Endodermal cell (in vitro differentiated cells): ENCODE results near the gene GPC3. TPM values are rescaled to one million over a fixed set of nuclear protein-coding genes. Genes with fewer than 3 reads are reported as not detected.

Source experiments
- DNase-seq: peaks from one replicate; pipeline ENCODE4 v3.0.0-alpha.2; 2017
- H3K27ac ChIP-seq: 2 replicates; pipeline ENCODE4 v1.5.1; 2013; ENCODE audit warnings: mild to moderate bottlenecking, low read depth, low read length, moderate library complexity
- H3K27me3 ChIP-seq: 2 replicates; pipeline ENCODE4 v1.6.1; 2013; ENCODE audit warnings: mild to moderate bottlenecking, low read length, moderate library complexity; ENCODE audit not compliant: insufficient read depth, control insufficient read depth, poor library complexity, severe bottlenecking
- H3K36me3 ChIP-seq: 2 replicates; pipeline ENCODE4 v1.7.0; 2013; ENCODE audit warnings: mild to moderate bottlenecking, low read length, moderate library complexity; ENCODE audit not compliant: control insufficient read depth, insufficient read depth
- H3K4me1 ChIP-seq: one replicate; pipeline ENCODE4 v1.7.0; 2013; ENCODE audit warnings: low read length; ENCODE audit not compliant: control insufficient read depth, insufficient read depth
- H3K4me3 ChIP-seq: 2 replicates; pipeline ENCODE4 v1.5.1; 2013; ENCODE audit warnings: mild to moderate bottlenecking, low read length, moderate library complexity
- H3K9ac ChIP-seq: 2 replicates; pipeline ENCODE4 v1.6.1; 2013; ENCODE audit warnings: mild to moderate bottlenecking, low read length, moderate library complexity; ENCODE audit not compliant: poor library complexity, severe bottlenecking; ENCODE audit errors: extremely low read depth
- H3K9me3 ChIP-seq: 2 replicates; pipeline ENCODE4 v1.6.1; 2013; ENCODE audit warnings: mild to moderate bottlenecking, low read length, moderate library complexity; ENCODE audit not compliant: control insufficient read depth
- H3K27ac Mint-ChIP-seq: 2 replicates; pipeline ENCODE4 v1.8.0; 2020; ENCODE audit warnings: mixed read lengths
- H3K27me3 Mint-ChIP-seq: 2 replicates; pipeline ENCODE4 v1.8.0; 2021; ENCODE audit warnings: mild to moderate bottlenecking, mixed read lengths; ENCODE audit not compliant: insufficient read depth
- H3K36me3 Mint-ChIP-seq: 2 replicates; pipeline ENCODE4 v1.8.0; 2020; ENCODE audit warnings: low read depth, mixed read lengths
- H3K4me1 Mint-ChIP-seq: 2 replicates; pipeline ENCODE4 v1.8.0; 2020; ENCODE audit warnings: mixed read lengths
- H3K4me3 Mint-ChIP-seq: 2 replicates; pipeline ENCODE4 v1.8.0; 2020; ENCODE audit warnings: mild to moderate bottlenecking, moderate library complexity, mixed read lengths
- H3K9me3 Mint-ChIP-seq: 2 replicates; pipeline ENCODE4 v1.8.0; 2020; ENCODE audit warnings: mild to moderate bottlenecking, mixed read lengths
- WGBS, 2 experiments: methylation state at CpG; one replicate each; pipeline versions ENCODE4 v1.1.5 to v1.1.7; 2013; ENCODE audit warnings: missing lambda C conversion rate in 2 of 2, mixed read lengths in 1 of 2; ENCODE audit not compliant: insufficient coverage in 1 of 2, insufficient read length in 1 of 2; 5-methylcytosine and 5-hydroxymethylcytosine counted together
- total RNA-seq, 2 donors: library from RNA; stranded (reverse); fragmentation: NEBNext Ultra II Directional in 1 of 2; extraction: Animal tissue kit (Norgen Biotek cat#: 25700) in 1 of 2; gene quantifications; 2 replicates in 1 of 2; 3 replicates in 1 of 2; pipeline ENCODE4 v1.2.1, GENCODE V29; 2021
- TF ChIP-seq, protein P1 (sequence below): fragments of 200-600 bp; sonication (generic); conservative IDR thresholded peaks from 2 replicates; pipeline ENCODE4 v1.5.0; 2021; ENCODE audit warnings: antibody characterized with exemption, mild to moderate bottlenecking

Gene GPC3
- total RNA-seq, 2 donors from 2014 or later: 39.5 to 125 TPM

DNA sequence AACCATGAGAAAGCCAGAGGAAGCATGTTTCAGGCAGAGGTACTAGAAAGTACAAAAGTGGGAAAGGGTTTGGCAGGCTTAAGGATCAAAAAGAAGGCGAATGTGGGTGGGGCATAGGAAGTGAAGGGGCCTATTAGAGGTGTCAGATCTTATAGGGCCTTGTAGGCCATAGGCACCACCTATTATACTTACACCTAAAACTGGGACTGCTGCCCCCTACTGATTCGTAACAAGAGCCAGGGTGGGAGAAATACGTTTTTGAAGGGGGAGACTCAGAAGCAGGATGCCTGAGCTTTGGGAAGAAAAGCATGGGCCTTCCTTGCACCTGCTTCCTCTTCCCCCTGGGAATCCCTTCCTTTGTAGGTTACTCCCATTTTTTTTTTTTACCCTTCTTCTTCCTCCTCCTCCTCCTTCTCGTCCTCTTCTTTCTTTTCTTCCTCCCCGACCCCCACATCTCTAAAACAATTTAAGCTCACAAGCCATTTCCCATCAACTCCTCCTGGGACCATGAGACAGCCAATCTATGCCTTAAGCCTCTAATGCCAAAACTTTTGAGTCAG is 40.7 kb upstream of the GPC3 start:
- no peaks in the 10 kb centered on the region for H3K27me3 Mint-ChIP-seq
- H3K4me1 Mint-ChIP-seq: peaks cover 6% of the 10 kb centered on the region
- no peaks in the 10 kb centered on the region for H3K9me3 Mint-ChIP-seq
- peak overlapping the region; percentile 81 for H3K27ac Mint-ChIP-seq
- peak overlapping the region; percentile 45 for H3K4me3 ChIP-seq
- TF ChIP-seq, protein P1, sequence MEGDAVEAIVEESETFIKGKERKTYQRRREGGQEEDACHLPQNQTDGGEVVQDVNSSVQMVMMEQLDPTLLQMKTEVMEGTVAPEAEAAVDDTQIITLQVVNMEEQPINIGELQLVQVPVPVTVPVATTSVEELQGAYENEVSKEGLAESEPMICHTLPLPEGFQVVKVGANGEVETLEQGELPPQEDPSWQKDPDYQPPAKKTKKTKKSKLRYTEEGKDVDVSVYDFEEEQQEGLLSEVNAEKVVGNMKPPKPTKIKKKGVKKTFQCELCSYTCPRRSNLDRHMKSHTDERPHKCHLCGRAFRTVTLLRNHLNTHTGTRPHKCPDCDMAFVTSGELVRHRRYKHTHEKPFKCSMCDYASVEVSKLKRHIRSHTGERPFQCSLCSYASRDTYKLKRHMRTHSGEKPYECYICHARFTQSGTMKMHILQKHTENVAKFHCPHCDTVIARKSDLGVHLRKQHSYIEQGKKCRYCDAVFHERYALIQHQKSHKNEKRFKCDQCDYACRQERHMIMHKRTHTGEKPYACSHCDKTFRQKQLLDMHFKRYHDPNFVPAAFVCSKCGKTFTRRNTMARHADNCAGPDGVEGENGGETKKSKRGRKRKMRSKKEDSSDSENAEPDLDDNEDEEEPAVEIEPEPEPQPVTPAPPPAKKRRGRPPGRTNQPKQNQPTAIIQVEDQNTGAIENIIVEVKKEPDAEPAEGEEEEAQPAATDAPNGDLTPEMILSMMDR: peak; percentile 67
- WGBS, 2 experiments: 60% methylated on average over 4 of the region's 5 CpGs; no CpG with 5 or more reads in 1 of the 2 experiments
- H3K4me3 Mint-ChIP-seq: peak overlapping the region; percentile 47
- H3K4me1 ChIP-seq: no peaks in the 10 kb centered on the region
- H3K36me3 Mint-ChIP-seq: no peaks in the 10 kb centered on the region
- H3K27me3 ChIP-seq: no peaks in the 10 kb centered on the region
- H3K36me3 ChIP-seq: no peaks in the 10 kb centered on the region
- H3K9ac ChIP-seq: no peak overlapping the region
- H3K9me3 ChIP-seq: no peaks in the 10 kb centered on the region
- H3K27ac ChIP-seq: no peak overlapping the region
- peak; percentile 49 for DNase-seq

DNA sequence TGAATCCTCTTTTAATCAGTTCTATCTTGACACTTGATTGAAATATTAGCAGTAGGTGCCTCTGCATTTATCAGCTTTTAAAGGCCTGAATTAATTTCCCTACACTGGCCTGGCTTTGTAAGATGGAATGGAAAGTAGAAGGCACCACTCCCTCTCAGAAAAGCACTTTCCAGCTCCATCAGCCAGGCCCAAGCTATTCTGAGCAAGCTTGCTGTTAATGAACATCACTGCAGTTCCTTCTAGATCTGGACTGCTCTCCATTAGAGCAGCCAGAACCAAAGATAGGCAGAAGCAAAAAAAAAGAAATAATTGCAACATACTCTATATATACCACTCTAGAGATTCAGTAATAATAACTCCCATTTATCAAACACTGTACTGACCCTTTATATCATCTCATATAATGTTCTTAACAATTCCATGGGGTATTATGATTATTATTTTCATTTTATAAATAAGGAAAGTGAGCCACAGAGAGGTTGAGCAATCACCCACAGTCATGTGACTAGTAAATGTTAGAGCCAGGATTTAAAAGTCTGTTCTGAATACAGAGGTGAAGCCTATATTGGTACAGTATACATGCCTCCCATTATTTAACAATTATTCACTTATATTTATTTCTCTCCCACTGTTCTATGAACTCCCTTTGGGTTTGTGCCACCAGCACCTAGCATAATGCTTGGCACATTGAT is 39.4 kb upstream of the GPC3 start:
- H3K9me3 Mint-ChIP-seq: no peaks in the 10 kb centered on the region
- Histone ChIP-seq H3K4me3 (no peak overlapping the region), H3K27me3 (no peaks in the 10 kb centered on the region), H3K4me1 (no peaks in the 10 kb centered on the region), H3K27ac (no peak overlapping the region), H3K36me3 (no peaks in the 10 kb centered on the region), H3K9me3 (no peaks in the 10 kb centered on the region), H3K9ac (no peak overlapping the region)
- no peak overlapping the region for H3K27ac Mint-ChIP-seq
- H3K27me3 Mint-ChIP-seq: no peaks in the 10 kb centered on the region
- H3K4me1 Mint-ChIP-seq: peaks cover 6% of the 10 kb centered on the region
- H3K4me3 Mint-ChIP-seq: no peak overlapping the region
- TF ChIP-seq, protein P1: no peak
- no peaks in the 10 kb centered on the region for H3K36me3 Mint-ChIP-seq
- DNase-seq: no peak

DNA sequence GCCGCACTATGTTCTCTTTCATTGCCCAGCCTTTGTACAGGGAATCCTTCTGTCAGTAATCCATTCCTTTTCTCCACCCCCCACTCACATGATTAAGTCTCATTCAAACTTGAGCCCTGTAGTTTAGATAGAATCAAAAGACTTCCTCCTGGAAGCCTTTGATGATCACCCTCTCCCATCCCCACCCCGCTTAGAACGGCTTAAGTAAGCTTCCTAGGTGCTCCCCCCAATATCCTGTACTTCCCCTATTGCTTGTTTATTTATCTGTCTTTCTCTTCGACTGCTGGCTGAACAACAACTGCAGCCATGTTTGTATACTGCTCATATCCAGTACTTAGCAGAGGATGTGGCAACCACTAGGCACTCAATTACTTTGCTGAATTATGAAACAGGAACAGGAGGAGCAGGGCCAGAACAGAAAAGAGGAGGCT is 38.5 kb upstream of the GPC3 start:
- Histone ChIP-seq H3K27me3 (no peaks in the 10 kb centered on the region), H3K4me1 (no peaks in the 10 kb centered on the region), H3K27ac (no peak overlapping the region), H3K9ac (no peak overlapping the region), H3K9me3 (no peaks in the 10 kb centered on the region), H3K4me3 (no peak overlapping the region), H3K36me3 (no peaks in the 10 kb centered on the region)
- no peaks in the 10 kb centered on the region for H3K27me3 Mint-ChIP-seq
- no peaks in the 10 kb centered on the region for H3K9me3 Mint-ChIP-seq
- TF ChIP-seq, protein P1: no peak
- H3K27ac Mint-ChIP-seq: no peak overlapping the region
- H3K4me3 Mint-ChIP-seq: no peak overlapping the region
- WGBS, 2 experiments: 60 to 88% methylated on average over 1 to 4 of the region's 4 CpGs
- peaks cover 12% of the 10 kb centered on the region for H3K4me1 Mint-ChIP-seq
- DNase-seq: no peak
- no peaks in the 10 kb centered on the region for H3K36me3 Mint-ChIP-seq
